HG03139 (cell line): Measurements from ENCODE around the gene EWSR1.

Source experiments
- ATAC-seq: cut with Tn5 transposase; IDR thresholded peaks from one replicate; pipeline ENCODE4 v1.9.1; 2021; ENCODE audit not compliant: unreplicated experiment

Gene EWSR1

DNA sequence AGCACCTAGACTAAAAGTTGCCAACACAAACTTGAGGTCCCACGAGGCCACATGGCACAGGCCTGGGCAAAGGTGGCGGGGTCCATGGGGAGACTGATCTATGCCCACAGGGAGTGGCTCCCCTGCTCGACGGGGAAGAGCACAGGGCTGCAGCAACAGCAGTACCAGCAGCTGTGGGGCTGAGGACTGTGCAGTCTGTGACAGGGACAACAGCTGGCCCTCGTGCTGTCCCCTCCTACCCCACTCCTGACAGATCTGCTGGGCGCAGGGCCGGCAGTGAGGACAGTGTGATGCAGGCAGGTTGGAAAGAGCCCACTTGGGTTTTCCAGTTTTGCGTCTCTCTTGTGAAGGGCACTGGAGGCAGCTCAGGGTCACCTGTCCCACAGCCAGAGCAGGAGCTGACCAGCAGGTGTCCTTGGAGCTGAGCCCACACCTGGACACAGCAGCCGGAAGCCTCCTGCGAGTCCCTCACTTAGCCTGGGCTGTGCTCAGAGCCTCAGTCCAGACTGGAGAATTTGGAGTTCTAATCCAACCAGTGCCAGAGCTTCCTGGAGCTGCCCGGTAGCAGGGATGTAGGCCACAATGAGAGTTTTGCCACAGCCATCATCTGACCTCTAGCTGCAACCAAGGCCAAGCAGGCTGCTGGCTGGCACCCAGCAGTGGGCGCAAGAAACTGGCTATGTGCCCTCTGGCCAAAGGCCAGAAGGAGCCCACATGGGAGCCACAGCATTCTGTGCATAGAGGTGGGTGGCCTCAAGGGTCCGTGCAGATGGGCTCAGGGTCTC is 34.8 kb downstream of the EWSR1 start:
- no peak for ATAC-seq

DNA sequence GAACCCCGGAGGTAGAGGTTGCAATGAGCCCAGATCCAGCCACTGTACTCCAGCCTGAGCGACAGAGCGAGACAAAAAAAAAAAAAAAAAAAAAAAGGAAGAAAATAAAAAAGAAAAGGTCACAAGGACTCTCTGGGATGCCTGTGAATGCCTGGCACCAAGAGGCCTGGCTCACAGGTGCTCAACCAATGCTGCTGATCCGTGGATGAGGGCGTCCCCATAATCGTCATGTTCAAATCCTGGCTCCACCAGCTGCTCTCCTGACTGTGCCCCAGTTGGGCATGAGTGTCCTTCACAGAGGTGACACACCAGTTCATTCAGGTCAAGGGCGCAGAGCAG is 37.7 kb downstream of the EWSR1 start:
- no peak for ATAC-seq

DNA sequence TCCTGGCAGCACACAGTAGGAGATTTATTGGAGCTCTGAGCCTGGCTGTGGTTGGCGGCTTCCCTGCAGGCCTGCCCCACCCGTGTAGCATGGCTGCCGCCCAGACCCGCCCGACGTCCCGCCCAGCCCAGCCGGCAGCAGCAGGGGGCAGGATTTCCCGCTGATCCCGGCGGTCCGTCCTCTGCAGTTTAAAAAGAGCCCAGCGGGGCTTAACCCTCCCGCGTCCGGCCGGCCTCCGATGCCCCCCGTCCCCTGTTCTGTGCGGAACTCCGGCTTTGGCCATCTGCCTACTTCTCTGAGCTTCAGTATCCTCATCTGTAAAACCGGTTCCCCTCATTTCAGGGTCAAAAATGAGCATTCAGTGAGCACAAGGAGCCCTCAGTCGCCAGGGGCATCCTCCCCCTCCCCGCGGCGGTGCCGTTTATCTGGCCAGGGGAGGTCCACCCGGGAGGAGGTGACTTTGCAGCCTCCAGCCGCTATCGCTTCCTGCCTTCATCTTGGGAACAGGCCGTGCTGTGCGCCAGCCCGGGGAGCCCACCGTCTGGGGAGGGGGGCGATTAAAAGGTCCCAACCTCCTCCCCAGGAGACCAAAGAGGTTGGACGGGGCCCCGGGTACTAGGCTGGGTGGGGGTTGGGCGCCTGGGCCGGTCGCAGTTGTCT is 38.2 kb downstream of the EWSR1 start, which contains the start of gene GAS2L1:
TSS of gene GAS2L1 (plus strand) at position 476 of the 660 bp plus-strand sequence. CDS start 1,456 bp downstream, outside the sequence.
- ATAC-seq: no peak

DNA sequence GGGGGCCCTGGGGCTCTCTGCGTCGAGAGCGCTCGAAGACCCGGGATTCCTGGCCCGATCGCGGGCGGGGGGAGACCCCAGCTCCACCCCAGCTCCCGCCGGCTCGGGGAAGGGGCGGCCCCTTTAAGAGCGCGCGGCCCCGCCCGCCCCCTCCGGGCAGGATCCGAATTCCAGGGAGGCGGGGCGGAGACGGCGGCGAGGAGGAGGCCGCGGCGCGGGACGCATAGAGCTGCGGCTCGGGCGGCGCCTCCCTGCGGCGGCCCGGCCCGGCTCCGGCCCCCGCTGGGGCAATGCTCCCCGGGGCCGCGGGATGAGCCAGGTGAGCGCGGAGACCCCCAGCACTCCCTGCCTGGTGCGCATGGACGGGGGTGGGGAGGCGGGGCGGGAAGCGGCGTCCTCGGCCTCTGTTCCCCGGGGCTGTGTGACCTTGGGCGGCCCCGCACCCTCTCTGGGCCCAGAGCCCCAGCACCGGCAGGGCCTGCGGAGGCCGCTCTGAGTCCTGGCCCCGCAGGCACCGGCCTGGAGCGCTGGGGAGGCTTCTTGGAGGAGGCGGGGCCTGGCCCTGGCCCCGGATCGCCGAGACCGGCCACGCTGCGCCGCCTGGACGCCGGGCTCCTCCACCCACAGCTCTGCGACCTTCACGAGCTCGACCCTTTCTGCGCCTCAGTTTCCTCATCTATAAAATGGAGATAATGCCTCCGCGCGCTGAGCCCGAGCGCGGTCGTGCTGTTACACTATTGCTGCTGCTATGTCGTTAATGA is 38.9 kb downstream of the EWSR1 start:
- ATAC-seq: no peak

DNA sequence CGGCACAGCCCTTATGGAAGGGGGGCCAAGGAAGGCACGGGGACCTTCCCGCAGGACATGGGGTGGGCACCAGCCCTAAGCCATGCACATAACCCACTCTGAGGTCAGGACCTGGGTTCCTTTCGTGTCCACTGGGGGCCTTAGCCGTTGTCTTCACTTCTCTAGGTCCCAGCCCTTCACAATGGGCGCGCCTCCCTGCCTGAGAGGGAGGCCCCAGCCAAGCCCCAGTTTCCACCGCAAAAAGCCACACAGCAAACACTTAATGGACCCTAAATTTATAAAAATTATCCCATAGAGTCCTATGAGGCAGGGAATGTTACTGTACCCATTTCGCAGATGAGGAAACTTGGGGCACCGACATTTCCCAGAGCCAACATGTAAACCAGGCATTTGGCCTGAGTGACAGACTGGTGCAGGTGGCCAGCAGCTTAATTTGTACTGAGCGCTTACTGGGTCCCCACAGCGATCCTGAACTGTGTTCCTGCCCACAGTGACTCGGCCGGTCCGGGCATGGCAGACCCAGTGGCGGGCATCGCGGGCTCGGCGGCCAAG is 39.6 kb downstream of the EWSR1 start:
- ATAC-seq: no peak

DNA sequence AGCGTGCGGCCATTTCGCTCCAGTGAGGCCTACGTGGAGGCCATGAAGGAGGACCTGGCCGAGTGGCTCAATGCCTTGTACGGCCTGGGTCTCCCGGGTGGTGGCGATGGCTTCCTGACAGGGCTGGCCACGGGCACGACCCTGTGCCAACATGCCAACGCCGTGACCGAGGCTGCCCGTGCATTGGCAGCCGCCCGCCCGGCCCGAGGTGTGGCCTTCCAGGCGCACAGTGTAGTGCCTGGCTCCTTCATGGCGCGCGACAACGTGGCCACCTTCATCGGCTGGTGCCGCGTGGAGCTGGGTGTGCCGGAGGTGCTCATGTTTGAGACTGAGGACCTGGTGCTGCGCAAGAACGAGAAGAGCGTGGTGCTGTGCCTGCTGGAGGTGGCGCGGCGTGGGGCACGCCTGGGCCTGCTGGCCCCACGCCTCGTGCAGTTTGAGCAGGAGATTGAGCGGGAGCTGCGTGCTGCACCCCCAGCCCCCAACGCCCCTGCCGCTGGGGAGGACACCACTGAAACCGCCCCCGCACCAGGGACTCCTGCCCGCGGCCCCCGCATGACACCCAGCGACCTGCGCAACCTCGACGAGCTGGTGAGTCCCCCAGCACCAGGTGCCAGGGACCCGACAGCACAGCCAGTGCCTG is 40.2 kb downstream of the EWSR1 start:
- ATAC-seq: no peak

DNA sequence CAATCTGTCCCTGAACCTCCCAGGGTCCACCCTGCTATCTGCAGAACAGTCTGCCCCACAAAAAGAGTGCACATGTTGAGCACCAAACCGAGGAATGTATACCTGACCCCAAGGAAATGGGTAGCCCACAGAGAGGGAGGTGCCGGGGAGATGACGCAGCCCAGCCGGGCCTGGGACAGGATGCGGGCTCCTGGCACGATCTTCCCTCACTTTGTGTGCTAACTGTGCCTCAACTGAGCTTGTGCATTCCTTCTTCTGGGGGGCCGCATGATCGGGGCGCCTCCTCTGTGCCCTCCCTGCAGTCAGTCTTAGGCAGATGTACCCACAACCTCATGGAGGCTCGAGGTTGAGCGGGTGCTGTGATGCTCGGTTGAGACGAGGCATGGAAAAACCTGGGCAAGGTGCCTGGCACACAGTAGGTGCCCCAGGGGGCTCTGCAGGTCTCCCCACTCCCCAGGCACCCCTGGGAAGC is 40.8 kb downstream of the EWSR1 start:
- no peak for ATAC-seq

DNA sequence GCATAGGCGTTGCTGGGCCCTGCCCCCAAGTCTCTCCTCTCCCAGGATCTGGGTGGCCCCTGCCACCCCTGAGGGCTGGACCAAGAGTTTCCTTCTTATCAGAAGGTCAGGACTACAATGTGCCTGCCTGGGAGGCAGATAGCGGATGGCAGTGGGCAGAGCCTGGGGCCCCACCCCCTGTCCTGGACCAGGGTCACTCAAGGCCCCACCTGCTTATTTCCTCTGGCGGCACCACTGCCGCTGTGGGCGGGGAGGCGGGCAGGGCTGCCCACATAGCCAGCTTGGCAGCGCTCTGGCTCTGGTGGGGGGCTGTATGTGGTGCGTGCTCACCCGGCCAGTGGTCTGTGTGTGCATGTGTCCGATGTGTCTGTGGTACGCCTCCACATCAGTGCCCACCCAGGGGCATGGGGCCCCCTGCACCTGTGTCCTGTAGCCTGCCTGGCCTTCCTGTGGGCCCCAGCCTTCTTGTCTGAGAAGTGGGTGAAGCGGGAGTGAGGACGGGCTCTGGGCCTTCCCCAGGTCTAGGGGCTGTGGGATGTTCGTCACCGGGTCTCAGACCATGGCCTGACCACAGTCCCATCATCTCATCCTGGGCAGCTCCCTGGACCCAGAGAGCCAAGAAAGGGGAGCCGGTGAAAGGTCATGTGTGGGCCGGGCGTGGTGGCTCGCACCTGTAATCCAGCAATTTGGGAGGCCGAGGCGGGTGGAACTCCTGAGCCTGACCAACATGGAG is 41.4 kb downstream of the EWSR1 start:
- no peak for ATAC-seq

DNA sequence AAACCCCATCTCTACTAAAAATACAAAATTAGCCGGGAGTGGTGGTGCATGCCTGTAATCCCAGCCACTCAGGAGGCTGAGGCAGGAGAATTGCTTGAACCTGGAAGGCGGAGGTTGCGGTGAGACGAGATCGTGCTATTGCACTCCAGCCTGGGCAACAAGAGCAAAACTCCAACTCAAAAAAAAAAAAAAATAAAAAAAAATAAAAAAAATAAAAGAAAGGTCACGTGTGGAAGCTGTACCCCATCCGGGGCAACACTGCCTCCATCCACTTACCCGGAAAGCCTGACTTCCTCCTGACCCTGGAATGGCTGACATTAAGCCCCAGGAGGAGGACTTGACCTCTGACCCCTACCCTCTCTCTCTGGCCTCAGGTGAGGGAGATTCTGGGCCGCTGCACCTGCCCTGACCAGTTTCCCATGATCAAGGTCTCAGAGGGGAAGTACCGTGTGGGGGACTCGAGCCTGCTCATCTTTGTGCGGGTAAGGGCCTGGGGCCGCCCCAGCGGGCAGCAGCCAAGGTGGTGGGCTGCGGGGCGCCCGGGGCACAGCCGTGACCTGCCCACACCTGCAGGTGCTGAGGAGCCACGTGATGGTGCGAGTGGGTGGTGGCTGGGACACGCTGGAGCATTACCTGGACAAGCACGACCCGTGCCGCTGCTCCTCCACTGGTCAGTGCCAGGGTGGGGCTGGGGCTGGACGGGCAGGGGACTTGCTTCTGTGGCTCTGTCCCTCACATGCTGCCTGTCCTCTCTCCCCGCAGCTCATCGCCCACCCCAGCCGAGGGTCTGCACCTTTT is 42.2 kb downstream of the EWSR1 start:
- no peak for ATAC-seq

DNA sequence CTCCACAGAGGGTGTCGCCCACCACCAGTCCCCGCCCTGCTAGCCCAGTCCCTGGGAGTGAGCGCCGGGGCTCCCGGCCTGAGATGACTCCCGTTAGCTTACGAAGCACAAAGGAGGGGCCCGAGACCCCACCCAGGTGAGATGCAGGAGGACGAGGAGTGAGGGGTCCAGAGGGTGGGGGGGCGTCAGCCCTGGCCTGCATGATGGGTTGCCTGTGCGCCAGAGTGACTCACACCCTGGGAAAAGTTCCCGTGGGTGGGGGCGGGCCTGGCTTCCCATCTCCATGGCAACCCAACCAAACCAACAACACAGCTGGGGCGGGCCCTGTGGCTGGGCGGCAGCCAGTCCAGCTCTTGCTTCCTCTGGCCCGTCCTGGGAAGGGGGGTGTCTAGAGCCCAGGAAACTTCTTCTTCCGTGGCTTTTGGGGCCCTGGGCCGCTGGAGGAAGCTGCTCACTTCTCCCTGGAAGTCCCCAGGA is 42.8 kb downstream of the EWSR1 start:
- no peak for ATAC-seq

DNA sequence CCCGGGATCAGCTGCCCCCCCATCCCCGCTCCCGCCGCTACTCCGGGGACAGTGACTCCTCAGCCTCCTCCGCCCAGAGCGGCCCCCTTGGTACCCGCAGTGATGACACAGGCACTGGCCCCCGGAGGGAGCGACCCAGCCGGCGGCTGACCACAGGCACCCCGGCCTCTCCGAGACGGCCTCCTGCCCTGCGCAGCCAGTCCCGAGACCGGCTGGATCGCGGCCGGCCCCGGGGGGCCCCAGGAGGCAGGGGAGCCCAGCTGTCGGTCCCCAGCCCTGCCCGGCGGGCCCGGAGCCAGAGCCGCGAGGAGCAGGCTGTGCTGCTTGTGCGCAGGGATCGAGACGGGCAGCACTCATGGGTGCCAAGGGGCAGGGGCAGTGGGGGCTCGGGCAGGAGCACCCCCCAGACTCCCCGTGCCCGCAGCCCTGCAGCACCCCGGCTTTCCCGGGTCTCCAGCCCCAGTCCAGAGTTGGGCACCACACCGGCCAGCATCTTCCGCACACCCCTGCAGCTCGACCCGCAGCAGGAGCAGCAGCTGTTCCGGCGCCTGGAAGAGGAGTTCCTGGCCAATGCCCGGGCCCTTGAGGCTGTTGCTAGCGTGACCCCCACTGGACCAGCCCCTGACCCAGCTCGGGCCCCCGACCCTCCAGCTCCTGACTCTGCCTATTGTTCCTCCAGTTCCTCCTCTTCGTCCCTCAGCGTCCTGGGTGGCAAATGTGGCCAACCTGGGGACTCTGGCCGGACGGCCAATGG is 43.6 kb downstream of the EWSR1 start:
- ATAC-seq: no peak

DNA sequence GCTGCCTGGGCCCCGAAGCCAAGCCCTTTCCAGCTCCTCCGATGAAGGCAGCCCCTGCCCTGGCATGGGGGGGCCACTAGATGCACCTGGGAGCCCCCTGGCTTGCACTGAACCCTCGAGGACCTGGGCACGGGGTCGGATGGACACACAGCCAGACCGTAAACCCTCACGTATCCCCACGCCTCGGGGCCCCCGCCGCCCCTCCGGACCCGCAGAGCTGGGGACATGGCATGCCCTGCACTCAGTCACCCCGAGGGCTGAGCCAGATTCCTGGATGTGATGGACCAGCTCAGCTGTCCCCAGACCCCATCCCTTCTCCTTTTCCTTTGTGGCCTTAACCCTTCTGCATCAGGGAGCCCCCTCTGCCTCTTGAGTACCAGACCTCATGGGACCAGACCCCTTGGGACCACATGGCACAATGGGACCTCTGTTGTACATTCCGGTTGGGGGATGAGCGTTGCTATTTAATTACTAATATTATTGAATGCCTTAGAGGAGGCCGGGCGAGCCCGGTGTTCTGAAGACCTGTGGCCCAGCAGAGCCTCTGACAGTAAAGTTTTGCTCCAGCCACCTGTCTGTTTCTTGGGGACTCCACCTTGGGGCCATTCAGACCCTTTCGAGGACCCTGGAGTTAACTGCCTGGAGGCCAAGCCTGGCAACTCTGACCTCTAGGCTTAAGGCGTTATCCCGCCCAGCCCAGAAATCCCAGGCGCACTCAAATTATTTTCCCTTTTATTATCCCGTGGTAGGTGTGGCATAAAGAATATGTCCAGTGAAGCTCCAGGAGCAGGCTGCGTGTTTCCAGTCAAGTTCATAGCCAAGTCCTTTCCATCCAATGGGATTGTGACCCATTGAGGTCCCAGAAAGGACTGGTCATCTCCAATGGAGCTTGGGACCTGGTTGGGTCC is 44.4 kb downstream of the EWSR1 start:
- ATAC-seq: no peak

DNA sequence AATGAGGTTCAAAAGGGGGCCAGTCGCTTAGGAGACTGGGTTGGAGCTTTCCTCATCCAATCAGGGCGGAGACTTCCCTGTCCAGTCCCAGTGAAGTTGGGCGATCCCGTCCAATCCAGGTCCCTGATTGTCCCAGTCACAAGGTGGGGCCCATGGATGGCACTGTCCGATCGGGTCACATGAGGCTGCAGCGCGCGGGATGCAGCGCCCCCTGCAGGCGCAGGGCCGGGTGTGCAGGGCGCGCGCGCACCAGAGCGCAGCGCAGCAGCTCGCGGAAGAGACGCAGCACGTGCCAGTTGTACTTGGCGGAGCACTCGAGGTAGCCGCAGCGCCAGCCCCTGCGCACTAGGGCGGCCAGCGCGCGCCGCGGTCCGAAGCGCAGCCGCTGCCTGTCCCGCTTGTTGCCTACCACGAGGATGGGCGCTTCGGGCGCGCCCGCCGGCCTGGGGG is 45.1 kb downstream of the EWSR1 start:
- no peak for ATAC-seq

DNA sequence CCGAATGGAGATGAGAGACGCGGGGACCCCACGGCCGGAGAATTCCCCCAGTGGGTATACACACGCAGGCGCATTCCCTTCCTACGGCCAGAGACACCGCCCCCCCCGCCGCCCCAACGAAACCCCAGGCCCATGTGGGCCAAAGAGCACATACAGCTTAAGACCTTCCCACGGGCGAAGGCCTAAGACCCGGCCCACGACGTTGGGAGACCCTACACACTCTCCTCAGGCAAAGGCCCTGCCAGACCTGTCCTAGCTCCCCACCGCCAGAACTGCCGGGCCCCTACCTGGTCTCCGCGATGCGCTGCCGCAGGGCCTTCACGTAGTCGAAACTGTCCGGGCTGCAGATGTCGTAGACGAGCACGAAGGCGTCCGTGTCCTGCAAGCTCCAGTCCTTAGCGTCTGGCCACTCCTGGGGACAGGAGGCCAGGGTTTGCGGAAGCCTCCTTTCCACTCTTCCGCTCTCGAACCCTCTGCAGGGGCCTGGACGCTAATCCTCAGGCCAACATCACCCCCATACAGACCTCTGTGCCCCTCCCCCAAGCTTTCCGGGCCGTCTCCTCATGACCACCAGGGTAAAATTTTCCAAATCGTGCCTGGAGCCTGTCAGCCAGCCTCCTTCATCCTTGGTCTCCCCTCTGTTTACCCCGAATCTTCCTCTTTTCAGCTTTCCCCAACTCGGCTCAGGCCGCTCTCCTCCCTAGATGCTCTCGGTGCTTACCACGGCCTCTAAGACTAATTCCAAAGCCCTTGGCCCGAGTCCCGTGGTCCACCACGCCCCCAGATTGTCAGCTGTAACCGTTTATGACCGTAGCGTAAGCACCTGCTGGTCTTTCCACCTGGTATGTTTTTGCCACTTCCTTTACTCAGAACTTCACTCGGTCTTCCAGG is 45.8 kb downstream of the EWSR1 start:
- ATAC-seq: no peak

DNA sequence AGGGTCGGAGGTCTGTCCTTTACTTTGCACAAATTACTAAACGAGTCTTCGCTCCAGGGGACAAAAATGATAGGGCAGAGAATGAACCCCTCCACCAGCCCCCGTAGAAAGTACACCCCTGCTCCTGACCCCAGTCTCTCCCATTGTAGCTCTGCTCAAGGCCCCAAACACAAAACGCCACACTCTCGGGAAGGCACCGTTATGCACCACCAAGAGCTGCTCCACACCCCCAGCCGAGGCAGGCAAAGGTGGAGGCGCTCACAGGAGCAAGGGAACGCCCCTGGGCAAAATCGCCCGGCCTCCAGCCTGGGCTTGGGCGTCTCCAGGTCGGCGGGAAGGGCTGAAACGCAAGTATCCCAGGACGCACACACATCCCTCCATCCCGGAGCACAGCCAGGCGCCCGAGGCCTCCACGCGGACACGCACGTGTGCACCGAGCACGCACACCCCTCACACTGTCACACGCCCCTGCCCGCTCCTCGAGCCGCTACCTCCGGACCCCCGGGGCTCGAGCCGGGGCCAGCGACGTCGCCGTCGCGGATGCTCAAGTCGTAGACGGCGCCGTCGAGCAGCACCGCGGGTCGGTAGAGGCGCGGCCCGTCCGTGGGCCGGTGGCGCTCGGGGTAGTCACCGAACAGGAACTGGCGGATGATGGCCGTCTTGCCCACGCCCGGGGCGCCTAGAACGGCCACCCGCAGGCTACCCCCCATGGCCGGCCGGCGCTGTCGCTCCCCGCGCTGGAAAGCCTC is 46.6 kb downstream of the EWSR1 start:
- ATAC-seq: no peak
